K562 (cell line): ENCODE results near the gene MYO1E. TPM values are rescaled to one million over a fixed set of nuclear protein-coding genes. Genes with fewer than 3 reads are reported as not detected.

Source experiments
- CBFB ChIP-seq: sonication (generic); formaldehyde crosslinking; IDR thresholded peaks from 2 replicates; pipeline ENCODE4 v1.4.0; 2020; ENCODE audit warnings: mild to moderate bottlenecking, missing genetic modification reagents
- CXXC5 ChIP-seq: fragments of 250-450 bp; sonication (Bioruptor Pico); IDR thresholded peaks from 2 replicates; pipeline ENCODE4 v1.8.0; 2022; ENCODE audit warnings: inconsistent platforms, mild to moderate bottlenecking, moderate library complexity
- DNMT1 ChIP-seq: fragments of 450-650 bp; IDR thresholded peaks from 2 replicates; pipeline ENCODE4 v1.6.1; 2016; ENCODE audit warnings: antibody characterized with exemption, mild to moderate bottlenecking
- FOXP1 ChIP-seq: sonication (generic); formaldehyde crosslinking; IDR thresholded peaks from 2 replicates; pipeline ENCODE4 v1.8.0; 2022; ENCODE audit warnings: mild to moderate bottlenecking, missing genetic modification reagents
- FUS ChIP-seq: fragments of 200-400 bp; formaldehyde crosslinking; optimal IDR thresholded peaks from 2 replicates; pipeline ENCODE3; 2017; ENCODE audit warnings: low read depth, low read length
- NFE2 ChIP-seq: IDR thresholded peaks from 2 replicates; pipeline ENCODE4 v1.6.1; 2014; ENCODE audit warnings: antibody characterized with exemption, low read depth
- NR2C1 ChIP-seq, 2 experiments: fragments of 450-650 bp; IDR thresholded peaks; 2 replicates each; pipeline ENCODE4 v1.6.1; 2017; ENCODE audit warnings: mild to moderate bottlenecking in 2 of 2, antibody characterized with exemption in 1 of 2, inconsistent platforms in 1 of 2, missing compliant biosample characterization in 1 of 2, missing genetic modification characterization in 1 of 2
- NR3C1 ChIP-seq: sonication (generic); formaldehyde crosslinking; IDR thresholded peaks from 2 replicates; pipeline ENCODE4 v1.8.1; 2022; ENCODE audit warnings: missing genetic modification reagents
- PREB ChIP-seq: sonication (generic); formaldehyde crosslinking; IDR thresholded peaks from 2 replicates; pipeline ENCODE4 v1.8.1; 2023; ENCODE audit warnings: mild to moderate bottlenecking, missing genetic modification reagents
- RBM34 ChIP-seq: fragments of 200-400 bp; formaldehyde crosslinking; IDR thresholded peaks from 2 replicates; pipeline ENCODE4 v1.6.1; 2018; ENCODE audit warnings: low read length, borderline replicate concordance; ENCODE audit not compliant: insufficient read depth
- SFPQ ChIP-seq: fragments of 200-400 bp; formaldehyde crosslinking; IDR thresholded peaks from 2 replicates; pipeline ENCODE4 v1.6.1; 2017; ENCODE audit warnings: mild to moderate bottlenecking, low read depth, low read length, moderate library complexity
- SNRNP70 ChIP-seq: fragments of 200-400 bp; formaldehyde crosslinking; optimal IDR thresholded peaks from 2 replicates; pipeline ENCODE3; 2017; ENCODE audit warnings: low read depth, low read length
- ZBTB17 ChIP-seq: fragments of 450-650 bp; formaldehyde crosslinking; IDR thresholded peaks from 2 replicates; pipeline ENCODE4 v1.4.0; 2020; ENCODE audit warnings: mild to moderate bottlenecking
- ZNF174 ChIP-seq: fragments of 250-450 bp; sonication (Bioruptor Pico); IDR thresholded peaks from 2 replicates; pipeline ENCODE4 v1.4.0; 2020; ENCODE audit warnings: mild to moderate bottlenecking
- polyA plus RNA-seq, 8 experiments: library from polyadenylated mRNA; depleted of rRNA in 4 of 8; stranded (reverse) in 5 of 8; unstranded in 3 of 8; fragments of >200 nt; fragmentation: Nextera tagmentation in 2 of 8; fragmentation: Illumina TruSeq in 1 of 8; extraction: Ambion mirVana in 2 of 8; extraction: Trizol in 1 of 8; gene quantifications; 2 replicates each; pipeline versions ENCODE4 v1.2.1 to v1.2.3, GENCODE V29; 2011 to 2014; ENCODE audit warnings: inconsistent platforms in 1 of 8, missing spikeins in 1 of 8
- total RNA-seq, 7 experiments: library from RNA; depleted of rRNA in 6 of 7; stranded (reverse); fragments of >200 nt in 6 of 7; fragmentation: Illumina TruSeq in 2 of 7; extraction: Trizol in 2 of 7; gene quantifications; 2 replicates each; pipeline versions ENCODE4 v1.2.1 to v1.2.3, GENCODE V29; 2011 to 2021; ENCODE audit warnings: low replicate concordance in 1 of 7
- TF ChIP-seq, protein P1 (sequence below): IDR thresholded peaks from 3 replicates; pipeline ENCODE4 v1.6.1; 2011; ENCODE audit warnings: borderline replicate concordance, mild to moderate bottlenecking, moderate library complexity; ENCODE audit not compliant: insufficient read length; ENCODE audit errors: extremely low read depth
- TF ChIP-seq, protein P2 (sequence below), 2 experiments: IDR thresholded peaks; 2 replicates each; pipeline ENCODE4 v1.6.1; 2011; ENCODE audit warnings: borderline replicate concordance in 1 of 2, control low read depth in 1 of 2, low read depth in 1 of 2, low read length in 1 of 2, mild to moderate bottlenecking in 1 of 2, mixed read lengths in 1 of 2, moderate library complexity in 1 of 2; ENCODE audit not compliant: insufficient read depth in 1 of 2, insufficient read length in 1 of 2, poor library complexity in 1 of 2, severe bottlenecking in 1 of 2; ENCODE audit errors: extremely low read depth in 1 of 2
- TF ChIP-seq, protein P3 (sequence below): fragments of 250-450 bp; sonication (Bioruptor Pico); IDR thresholded peaks from 2 replicates; pipeline ENCODE4 v1.4.0; 2020; ENCODE audit warnings: mild to moderate bottlenecking

The MYO1E gene
- total and polyA plus RNA-seq, 9 of the 15 experiments (the other 6 are each of a cell fraction or from before 2014, with no cell fraction given), result under 0.01 to 0.44 (median 0.01) TPM; not detected in 6

GRCh38 chr15:59174835-59175831 lies 197.5 kb downstream of the MYO1E start (continued):
- TF ChIP-seq CBFB (CRISPR knock-in tag) (no peak), CXXC5 (CRISPR knock-in tag) (no peak), PREB (CRISPR knock-in tag) (no peak), SNRNP70 (no peak), RBM34 (no peak), FUS (no peak), SFPQ (no peak), ZNF174 (CRISPR knock-in tag) (no peak), ZBTB17 (no peak), NR3C1 (CRISPR knock-in tag) (no peak), NR2C1 (IDR thresholded peaks at IDR 0.05) (no peak), NR2C1 (tag; IDR thresholded peaks at IDR 0.05) (no peak), NFE2 (no peak), FOXP1 (CRISPR knock-in tag) (no peak), DNMT1 (no peak)
- TF ChIP-seq, protein P1, sequence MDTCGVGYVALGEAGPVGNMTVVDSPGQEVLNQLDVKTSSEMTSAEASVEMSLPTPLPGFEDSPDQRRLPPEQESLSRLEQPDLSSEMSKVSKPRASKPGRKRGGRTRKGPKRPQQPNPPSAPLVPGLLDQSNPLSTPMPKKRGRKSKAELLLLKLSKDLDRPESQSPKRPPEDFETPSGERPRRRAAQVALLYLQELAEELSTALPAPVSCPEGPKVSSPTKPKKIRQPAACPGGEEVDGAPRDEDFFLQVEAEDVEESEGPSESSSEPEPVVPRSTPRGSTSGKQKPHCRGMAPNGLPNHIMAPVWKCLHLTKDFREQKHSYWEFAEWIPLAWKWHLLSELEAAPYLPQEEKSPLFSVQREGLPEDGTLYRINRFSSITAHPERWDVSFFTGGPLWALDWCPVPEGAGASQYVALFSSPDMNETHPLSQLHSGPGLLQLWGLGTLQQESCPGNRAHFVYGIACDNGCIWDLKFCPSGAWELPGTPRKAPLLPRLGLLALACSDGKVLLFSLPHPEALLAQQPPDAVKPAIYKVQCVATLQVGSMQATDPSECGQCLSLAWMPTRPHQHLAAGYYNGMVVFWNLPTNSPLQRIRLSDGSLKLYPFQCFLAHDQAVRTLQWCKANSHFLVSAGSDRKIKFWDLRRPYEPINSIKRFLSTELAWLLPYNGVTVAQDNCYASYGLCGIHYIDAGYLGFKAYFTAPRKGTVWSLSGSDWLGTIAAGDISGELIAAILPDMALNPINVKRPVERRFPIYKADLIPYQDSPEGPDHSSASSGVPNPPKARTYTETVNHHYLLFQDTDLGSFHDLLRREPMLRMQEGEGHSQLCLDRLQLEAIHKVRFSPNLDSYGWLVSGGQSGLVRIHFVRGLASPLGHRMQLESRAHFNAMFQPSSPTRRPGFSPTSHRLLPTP, result no peak
- TF ChIP-seq, protein P2, sequence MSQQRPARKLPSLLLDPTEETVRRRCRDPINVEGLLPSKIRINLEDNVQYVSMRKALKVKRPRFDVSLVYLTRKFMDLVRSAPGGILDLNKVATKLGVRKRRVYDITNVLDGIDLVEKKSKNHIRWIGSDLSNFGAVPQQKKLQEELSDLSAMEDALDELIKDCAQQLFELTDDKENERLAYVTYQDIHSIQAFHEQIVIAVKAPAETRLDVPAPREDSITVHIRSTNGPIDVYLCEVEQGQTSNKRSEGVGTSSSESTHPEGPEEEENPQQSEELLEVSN (IDR thresholded peaks at IDR 0.05; ENCODE audit: borderline replicate concordance in 1 of 2, extremely low read depth in 1 of 2, insufficient read depth in 1 of 2, insufficient read length in 1 of 2, low read depth in 1 of 2, low read length in 1 of 2, poor library complexity in 1 of 2, severe bottlenecking in 1 of 2), result no peak
- TF ChIP-seq, protein P3, sequence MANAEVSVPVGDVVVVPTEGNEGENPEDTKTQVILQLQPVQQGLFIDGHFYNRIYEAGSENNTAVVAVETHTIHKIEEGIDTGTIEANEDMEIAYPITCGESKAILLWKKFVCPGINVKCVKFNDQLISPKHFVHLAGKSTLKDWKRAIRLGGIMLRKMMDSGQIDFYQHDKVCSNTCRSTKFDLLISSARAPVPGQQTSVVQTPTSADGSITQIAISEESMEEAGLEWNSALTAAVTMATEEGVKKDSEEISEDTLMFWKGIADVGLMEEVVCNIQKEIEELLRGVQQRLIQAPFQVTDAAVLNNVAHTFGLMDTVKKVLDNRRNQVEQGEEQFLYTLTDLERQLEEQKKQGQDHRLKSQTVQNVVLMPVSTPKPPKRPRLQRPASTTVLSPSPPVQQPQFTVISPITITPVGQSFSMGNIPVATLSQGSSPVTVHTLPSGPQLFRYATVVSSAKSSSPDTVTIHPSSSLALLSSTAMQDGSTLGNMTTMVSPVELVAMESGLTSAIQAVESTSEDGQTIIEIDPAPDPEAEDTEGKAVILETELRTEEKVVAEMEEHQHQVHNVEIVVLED, result no peak
